Measurements from ENCODE around the gene MYH4.

MYH4 gene

DNA sequence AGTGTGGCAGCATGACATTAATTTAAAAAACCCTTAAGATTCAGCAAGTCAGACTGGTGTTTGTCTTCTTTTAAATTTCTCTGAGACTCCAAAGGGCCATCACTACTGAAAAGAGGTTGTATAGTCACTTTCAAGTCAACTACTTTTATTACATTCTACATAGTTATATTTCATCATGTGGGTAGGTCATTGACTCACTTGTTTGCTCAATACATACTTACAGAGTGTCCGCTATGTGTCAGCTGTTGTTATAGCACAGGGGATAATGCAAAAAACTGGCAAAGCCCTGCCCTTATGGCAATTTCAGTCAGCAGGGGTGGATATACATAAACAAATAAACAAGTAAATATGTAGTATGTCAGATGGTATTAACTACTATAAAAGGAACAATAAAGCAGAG lies 2.5 kb upstream of the MYH4 start:
- Histone ChIP-seq H3K27ac (no peak overlapping the region), H3K27me3 (ENCODE audit: insufficient read depth, low read depth, severe bottlenecking) (peaks cover 2% of the 10 kb centered on the region), H3K9me3 (ENCODE audit: severe bottlenecking) (no peaks in the 10 kb centered on the region), H3K4me3 (ENCODE audit: low read depth, low read length) (no peak overlapping the region), H3K36me3 (no peaks in the 10 kb centered on the region)
- TF ChIP-seq, protein P1, sequence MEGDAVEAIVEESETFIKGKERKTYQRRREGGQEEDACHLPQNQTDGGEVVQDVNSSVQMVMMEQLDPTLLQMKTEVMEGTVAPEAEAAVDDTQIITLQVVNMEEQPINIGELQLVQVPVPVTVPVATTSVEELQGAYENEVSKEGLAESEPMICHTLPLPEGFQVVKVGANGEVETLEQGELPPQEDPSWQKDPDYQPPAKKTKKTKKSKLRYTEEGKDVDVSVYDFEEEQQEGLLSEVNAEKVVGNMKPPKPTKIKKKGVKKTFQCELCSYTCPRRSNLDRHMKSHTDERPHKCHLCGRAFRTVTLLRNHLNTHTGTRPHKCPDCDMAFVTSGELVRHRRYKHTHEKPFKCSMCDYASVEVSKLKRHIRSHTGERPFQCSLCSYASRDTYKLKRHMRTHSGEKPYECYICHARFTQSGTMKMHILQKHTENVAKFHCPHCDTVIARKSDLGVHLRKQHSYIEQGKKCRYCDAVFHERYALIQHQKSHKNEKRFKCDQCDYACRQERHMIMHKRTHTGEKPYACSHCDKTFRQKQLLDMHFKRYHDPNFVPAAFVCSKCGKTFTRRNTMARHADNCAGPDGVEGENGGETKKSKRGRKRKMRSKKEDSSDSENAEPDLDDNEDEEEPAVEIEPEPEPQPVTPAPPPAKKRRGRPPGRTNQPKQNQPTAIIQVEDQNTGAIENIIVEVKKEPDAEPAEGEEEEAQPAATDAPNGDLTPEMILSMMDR (IDR thresholded peaks at IDR 0.05; ENCODE audit: low read depth, low read length), result no peak
- no peak for DNase-seq

DNA sequence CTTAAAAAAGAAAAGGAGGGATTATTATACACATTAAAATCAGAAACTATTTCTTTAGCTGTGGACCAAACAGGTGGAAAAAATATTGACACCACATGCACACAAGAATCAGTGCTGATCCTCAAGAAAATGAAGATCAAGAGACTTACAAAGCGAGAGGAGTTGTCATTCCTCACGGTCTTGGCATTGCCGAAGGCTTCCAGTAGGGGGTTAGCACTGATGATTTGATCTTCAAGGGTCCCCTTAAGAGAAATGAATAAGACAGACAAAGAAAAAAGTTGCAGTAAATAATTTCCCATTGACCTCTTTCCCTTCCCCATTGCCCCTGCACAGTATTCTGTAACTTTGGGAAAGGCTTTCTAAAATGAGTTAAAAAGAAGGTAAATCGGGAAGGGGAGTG lies 6.0 kb downstream of the MYH4 start:
- H3K4me3 ChIP-seq (ENCODE audit: low read depth, low read length), result no peak overlapping the region
- H3K27me3 ChIP-seq (ENCODE audit: insufficient read depth, low read depth, severe bottlenecking), result peaks cover 5% of the 10 kb centered on the region
- no peaks in the 10 kb centered on the region for H3K9me3 ChIP-seq (ENCODE audit: severe bottlenecking)
- H3K36me3 ChIP-seq, result no peaks in the 10 kb centered on the region
- H3K27ac ChIP-seq, result no peak overlapping the region
- DNase-seq, result no peak
- TF ChIP-seq, protein P1 (IDR thresholded peaks at IDR 0.05; ENCODE audit: low read depth, low read length), result no peak

DNA sequence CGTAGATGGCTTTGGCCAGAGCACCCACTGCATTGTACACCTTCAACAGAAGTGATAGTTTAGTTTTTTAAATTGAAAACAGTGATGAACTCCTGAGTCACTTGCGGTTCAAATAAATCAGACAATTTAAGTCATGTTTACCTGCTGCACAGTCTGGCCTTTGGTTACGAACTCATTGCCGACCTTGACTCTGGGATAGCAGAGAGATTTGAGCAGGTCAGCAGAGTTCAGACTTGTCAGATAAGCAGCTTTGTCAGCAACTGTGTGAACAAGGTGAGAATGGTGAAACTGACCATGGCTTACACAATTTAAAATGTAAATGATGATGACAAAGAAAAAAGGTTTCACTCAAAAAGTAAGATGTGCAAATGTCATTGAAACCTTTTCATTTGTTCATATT lies 9.3 kb downstream of the MYH4 start:
- H3K27ac ChIP-seq, result no peak overlapping the region
- TF ChIP-seq, protein P1 (IDR thresholded peaks at IDR 0.05; ENCODE audit: low read depth, low read length), result no peak
- H3K4me3 ChIP-seq (ENCODE audit: low read depth, low read length), result no peak overlapping the region
- no peaks in the 10 kb centered on the region for H3K36me3 ChIP-seq
- H3K27me3 ChIP-seq (ENCODE audit: insufficient read depth, low read depth, severe bottlenecking), result peaks cover 5% of the 10 kb centered on the region
- DNase-seq, result peak; percentile 9
- H3K9me3 ChIP-seq (ENCODE audit: severe bottlenecking), result no peaks in the 10 kb centered on the region

DNA sequence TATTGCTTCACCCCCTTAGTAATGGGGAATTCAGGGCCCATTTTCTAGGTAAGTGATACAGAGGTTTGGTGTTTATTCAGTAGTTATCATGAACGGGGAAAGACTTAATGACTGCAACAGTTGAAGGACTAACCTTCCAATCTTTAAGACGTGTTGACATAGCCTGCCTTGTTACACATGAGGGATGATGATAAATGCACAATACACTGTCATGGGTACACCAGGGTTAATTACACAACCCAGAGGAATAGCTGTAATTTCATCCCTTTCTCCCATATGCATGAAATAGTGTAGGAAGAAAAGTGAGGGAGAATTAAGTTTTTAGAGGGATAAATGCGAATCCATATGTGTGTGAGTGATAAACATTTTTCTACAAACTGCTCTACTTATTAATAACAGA lies 10.7 kb downstream of the MYH4 start:
- Histone ChIP-seq H3K27ac (no peak overlapping the region), H3K27me3 (ENCODE audit: insufficient read depth, low read depth, severe bottlenecking) (peaks cover 5% of the 10 kb centered on the region), H3K9me3 (ENCODE audit: severe bottlenecking) (no peaks in the 10 kb centered on the region), H3K4me3 (ENCODE audit: low read depth, low read length) (no peak overlapping the region), H3K36me3 (no peaks in the 10 kb centered on the region)
- TF ChIP-seq, protein P1 (IDR thresholded peaks at IDR 0.05; ENCODE audit: low read depth, low read length), result no peak
- DNase-seq, result no peak

DNA sequence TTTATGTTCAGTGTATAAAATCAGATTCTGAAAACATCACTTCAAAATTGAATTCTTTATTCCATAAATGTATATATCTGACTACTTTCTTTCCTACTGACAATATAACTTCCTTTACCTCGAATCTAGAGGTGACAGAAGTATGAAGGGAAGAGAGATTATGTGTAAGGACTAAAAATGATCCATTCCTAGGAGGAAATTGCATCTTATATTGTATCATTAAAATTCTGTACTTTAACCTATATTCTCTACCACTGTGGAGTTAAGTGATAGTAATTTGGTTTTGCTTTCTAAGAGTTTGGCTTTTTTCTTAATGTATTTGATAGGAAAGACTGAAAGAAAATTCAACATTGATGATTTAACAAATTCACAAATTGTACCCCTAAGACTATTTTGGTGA lies 11.4 kb downstream of the MYH4 start:
- DNase-seq, result no peak
- Histone ChIP-seq H3K4me3 (ENCODE audit: low read depth, low read length) (no peak overlapping the region), H3K27me3 (ENCODE audit: insufficient read depth, low read depth, severe bottlenecking) (peaks cover 5% of the 10 kb centered on the region), H3K9me3 (ENCODE audit: severe bottlenecking) (no peaks in the 10 kb centered on the region), H3K36me3 (no peaks in the 10 kb centered on the region), H3K27ac (no peak overlapping the region)
- TF ChIP-seq, protein P1 (IDR thresholded peaks at IDR 0.05; ENCODE audit: low read depth, low read length), result no peak
